GM23338 (cell line): ENCODE data around the gene CES1. TPM values are rescaled to one million over a fixed set of nuclear protein-coding genes. Genes with fewer than 3 reads are reported as not detected.
"Not testable (repeated sequence)": the region's sequence is repeated elsewhere in the genome, so short reads cannot be mapped to it uniquely, and the experiment has no call there.

Experiments used
- ATAC-seq: fragments of 200-7000 bp; cut with Tn5 transposase; 3 replicates; pipeline ENCODE4 v1.9.1; 2020
- DNase-seq: peaks from one replicate; pipeline ENCODE4 v3.0.0-alpha.2; 2015; ENCODE audit warnings: low spot score
- H2AFZ ChIP-seq: fragments of 200-600 bp; sonication (generic); 2 replicates; pipeline ENCODE4 v1.8.0; 2016; ENCODE audit warnings: antibody characterized with exemption, mild to moderate bottlenecking, moderate library complexity
- H3F3A ChIP-seq: fragments of 200-600 bp; sonication (generic); replicated peaks from 2 replicates; pipeline ENCODE4 v1.8.0; 2017; ENCODE audit warnings: antibody characterized with exemption, mixed run types, low read depth
- H3K27ac ChIP-seq: fragments of 200-600 bp; sonication (generic); 2 replicates; pipeline ENCODE4 v1.6.1; 2016; ENCODE audit warnings: low read depth
- H3K27me3 ChIP-seq: fragments of 200-600 bp; sonication (generic); 2 replicates; pipeline ENCODE4 v1.8.0; 2016; ENCODE audit warnings: mild to moderate bottlenecking, mixed run types, moderate library complexity; ENCODE audit not compliant: insufficient read depth
- H3K36me3 ChIP-seq: fragments of 200-600 bp; sonication (generic); 2 replicates; pipeline ENCODE4 v1.8.0; 2016; ENCODE audit warnings: mild to moderate bottlenecking; ENCODE audit not compliant: insufficient read depth
- H3K4me1 ChIP-seq: fragments of 200-600 bp; sonication (generic); 2 replicates; pipeline ENCODE4 v1.8.0; 2016; ENCODE audit warnings: mild to moderate bottlenecking, moderate library complexity; ENCODE audit not compliant: insufficient read depth
- H3K4me2 ChIP-seq: fragments of 200-600 bp; sonication (generic); 2 replicates; pipeline ENCODE4 v1.7.1; 2017; ENCODE audit warnings: mixed run types
- H3K4me3 ChIP-seq: fragments of 200-600 bp; sonication (generic); 2 replicates; pipeline ENCODE4 v1.6.1; 2016; ENCODE audit warnings: mixed run types
- H3K79me2 ChIP-seq: fragments of 200-600 bp; sonication (generic); replicated peaks from 2 replicates; pipeline ENCODE4 v1.8.0; 2017; ENCODE audit warnings: mild to moderate bottlenecking; ENCODE audit not compliant: insufficient read depth
- H3K9me2 ChIP-seq: fragments of 200-600 bp; sonication (generic); 2 replicates; pipeline ENCODE4 v1.8.0; 2017; ENCODE audit not compliant: insufficient read depth
- H4K20me1 ChIP-seq: fragments of 200-600 bp; sonication (generic); replicated peaks from 2 replicates; pipeline ENCODE4 v1.8.0; 2017; ENCODE audit warnings: mild to moderate bottlenecking; ENCODE audit not compliant: insufficient read depth
- H3K27ac Mint-ChIP-seq: 2 replicates; pipeline ENCODE4 v1.8.0; 2020; ENCODE audit warnings: inconsistent platforms, mild to moderate bottlenecking, moderate library complexity, mixed read lengths
- H3K27me3 Mint-ChIP-seq: 3 replicates; pipeline ENCODE4 v1.8.0; 2022; ENCODE audit warnings: low read depth, mild to moderate bottlenecking, moderate library complexity, mixed read lengths, inconsistent platforms; ENCODE audit not compliant: insufficient read depth, poor library complexity
- H3K36me3 Mint-ChIP-seq: 3 replicates; pipeline ENCODE4 v1.8.0; 2021; ENCODE audit warnings: low read depth, mild to moderate bottlenecking, inconsistent platforms, moderate library complexity, mixed read lengths
- H3K4me1 Mint-ChIP-seq: 3 replicates; pipeline ENCODE4 v1.8.0; 2020; ENCODE audit warnings: mild to moderate bottlenecking, inconsistent platforms, mixed read lengths
- H3K4me3 Mint-ChIP-seq: 3 replicates; pipeline ENCODE4 v1.8.0; 2021; ENCODE audit warnings: moderate library complexity, mild to moderate bottlenecking, inconsistent platforms, mixed read lengths
- H3K9me3 Mint-ChIP-seq: 3 replicates; pipeline ENCODE4 v1.8.0; 2020; ENCODE audit warnings: moderate library complexity, mild to moderate bottlenecking, inconsistent platforms, mixed read lengths
- NANOG ChIP-seq: IDR thresholded peaks from 2 replicates; pipeline ENCODE4 v1.6.1; 2016; ENCODE audit warnings: antibody characterized with exemption, borderline replicate concordance
- REST ChIP-seq: IDR thresholded peaks from one replicate; pipeline ENCODE4 v1.6.1; 2018; ENCODE audit warnings: antibody characterized with exemption; ENCODE audit not compliant: unreplicated experiment
- ZNF331 ChIP-seq: fragments of 250-450 bp; sonication (Bioruptor Pico); IDR thresholded peaks from 2 replicates; pipeline ENCODE4 v1.5.0; 2020; ENCODE audit warnings: low read depth, mild to moderate bottlenecking, moderate library complexity
- ZNF462 ChIP-seq: fragments of 250-450 bp; sonication (Bioruptor Pico); IDR thresholded peaks from 2 replicates; pipeline ENCODE4 v1.5.0; 2020; ENCODE audit warnings: mild to moderate bottlenecking, moderate library complexity
- polyA plus RNA-seq: library from polyadenylated mRNA; unstranded; fragments of >200 nt; fragmentation: Nextera tagmentation; extraction: Ambion mirVana; gene quantifications from 2 replicates; pipeline ENCODE4 v1.2.1, GENCODE V29; 2016
- total RNA-seq: library from RNA; depleted of rRNA; stranded (reverse); fragments of >200 nt; shearing (Covaris generic); gene quantifications from 2 replicates; pipeline ENCODE4 v1.2.3, GENCODE V29; 2014

Gene CES1
- total and polyA plus RNA-seq, 2 experiments from 2014 or later: 1.5 TPM; not detected in 1

GRCh38 chr16:55815320-55815719, 17.6 kb downstream of the CES1 start (continued):
- no peak for TF ChIP-seq ZNF462
- no peak for TF ChIP-seq REST
- no peak for TF ChIP-seq ZNF331
- no peak for TF ChIP-seq NANOG

GRCh38 chr16:55814174-55814573, 18.7 kb downstream of the CES1 start:
- not testable (repeated sequence) for H2AFZ ChIP-seq, H3K9me3 Mint-ChIP-seq, ATAC-seq, H3K79me2 ChIP-seq, H3K4me2 ChIP-seq, H3K27ac Mint-ChIP-seq, H3K4me3 ChIP-seq, H4K20me1 ChIP-seq, H3K27me3 ChIP-seq, H3K4me1 ChIP-seq, DNase-seq, H3K9me2 ChIP-seq, H3F3A ChIP-seq, H3K36me3 ChIP-seq, H3K4me3 Mint-ChIP-seq, H3K27ac ChIP-seq, H3K27me3 Mint-ChIP-seq, H3K36me3 Mint-ChIP-seq
- peaks cover 13% of the 10 kb centered on the region for H3K4me1 Mint-ChIP-seq

GRCh38 chr16:55813730-55814129, 19.2 kb downstream of the CES1 start:
- not testable (repeated sequence) for H3K27ac ChIP-seq, H4K20me1 ChIP-seq, H3K27ac Mint-ChIP-seq, H3K36me3 Mint-ChIP-seq, H3K4me3 ChIP-seq, H3K27me3 ChIP-seq, H3K4me1 ChIP-seq, H2AFZ ChIP-seq, ATAC-seq, DNase-seq, H3K4me2 ChIP-seq, H3K4me3 Mint-ChIP-seq, H3K79me2 ChIP-seq, H3K36me3 ChIP-seq, H3K27me3 Mint-ChIP-seq, H3K9me2 ChIP-seq, H3F3A ChIP-seq, H3K9me3 Mint-ChIP-seq
- peaks cover 16% of the 10 kb centered on the region for H3K4me1 Mint-ChIP-seq
